Smooth muscle cell (in vitro differentiated cells): ENCODE results near the gene STK16. TPM values are rescaled to one million over a fixed set of nuclear protein-coding genes. Genes with fewer than 3 reads are reported as not detected.

Experiments used
- DNase-seq: peaks from one replicate; lab custom pipeline; 2025; ENCODE audit not compliant: unreplicated experiment; lab: John Stamatoyannopoulos, UW
- H2AFZ ChIP-seq: fragments of 200-600 bp; sonication (generic); 2 replicates; pipeline ENCODE4 v1.6.0; 2016; ENCODE audit warnings: antibody characterized with exemption, low read depth, mild to moderate bottlenecking
- H3F3A ChIP-seq: fragments of 200-600 bp; sonication (generic); 2 replicates; pipeline ENCODE4 v1.6.0; 2017; ENCODE audit warnings: antibody characterized with exemption, low read depth
- H3K27ac ChIP-seq: fragments of 200-600 bp; sonication (generic); 2 replicates; pipeline ENCODE4 v1.5.1; 2016; ENCODE audit warnings: low read depth, mild to moderate bottlenecking
- H3K27me3 ChIP-seq: fragments of 200-600 bp; sonication (generic); 2 replicates; pipeline ENCODE4 v1.6.1; 2016; ENCODE audit warnings: low read depth, mild to moderate bottlenecking
- H3K36me3 ChIP-seq: fragments of 200-600 bp; sonication (generic); 2 replicates; pipeline ENCODE4 v1.5.1; 2016; ENCODE audit warnings: low read depth
- H3K4me1 ChIP-seq: fragments of 200-600 bp; sonication (generic); 2 replicates; pipeline ENCODE4 v1.5.1; 2016; ENCODE audit warnings: low read depth
- H3K4me2 ChIP-seq: fragments of 200-600 bp; sonication (generic); 2 replicates; pipeline ENCODE4 v1.6.0; 2016; ENCODE audit warnings: mild to moderate bottlenecking
- H3K4me3 ChIP-seq: fragments of 200-600 bp; sonication (generic); 2 replicates; pipeline ENCODE4 v1.5.1; 2016; ENCODE audit warnings: mild to moderate bottlenecking
- H3K79me2 ChIP-seq: fragments of 200-600 bp; sonication (generic); 2 replicates; pipeline ENCODE4 v1.6.0; 2016; ENCODE audit warnings: low read depth, mild to moderate bottlenecking
- H3K9ac ChIP-seq: fragments of 200-600 bp; sonication (generic); 2 replicates; pipeline ENCODE4 v1.6.0; 2016; ENCODE audit warnings: low read depth
- H3K9me3 ChIP-seq: fragments of 200-600 bp; sonication (generic); replicated peaks from 2 replicates; pipeline ENCODE4 v1.5.1; 2016; ENCODE audit warnings: low read depth
- H4K20me1 ChIP-seq: fragments of 200-600 bp; sonication (generic); 2 replicates; pipeline ENCODE4 v1.6.0; 2016; ENCODE audit warnings: low read depth
- CTCF ChIP-seq: fragments of 200-600 bp; sonication (generic); IDR thresholded peaks from 2 replicates; pipeline ENCODE4 v1.5.1; 2017; ENCODE audit warnings: borderline replicate concordance, mild to moderate bottlenecking, antibody characterized with exemption; ENCODE audit not compliant: insufficient read depth, poor library complexity, severe bottlenecking
- WGBS: methylation state at CpG from one replicate; pipeline ENCODE4 v1.1.7; 2016; ENCODE audit warnings: low lambda C conversion rate; 5-methylcytosine and 5-hydroxymethylcytosine counted together
- polyA plus RNA-seq: library from polyadenylated mRNA; unstranded; fragments of >200 nt; fragmentation: Nextera tagmentation; extraction: Ambion mirVana; gene quantifications from 2 replicates; pipeline ENCODE4 v1.2.1, GENCODE V29; 2016
- total RNA-seq: library from RNA; depleted of rRNA; stranded (reverse); fragments of >200 nt; gene quantifications from 2 replicates; pipeline ENCODE4 v1.2.3, GENCODE V29; 2014

The STK16 gene
- total and polyA plus RNA-seq, 2 experiments from 2014 or later: 8.8 to 15.2 TPM

- Histone ChIP-seq H3K36me3 (no peaks in the 10 kb centered on the region), H3F3A (no peaks in the 10 kb centered on the region), H3K4me1 (no peaks in the 10 kb centered on the region), H3K79me2 (no peaks in the 10 kb centered on the region), H2AFZ (no peak overlapping the region), H3K9ac (no peak overlapping the region), H3K4me3 (no peak overlapping the region), H3K27me3 (no peaks in the 10 kb centered on the region), H3K9me3 (no peaks in the 10 kb centered on the region), H4K20me1 (no peaks in the 10 kb centered on the region), H3K4me2 (no peak overlapping the region), H3K27ac (no peak overlapping the region)
- TF ChIP-seq CTCF: no peak
- DNase-seq: no peak
- WGBS: 85% methylated on average over 5 of the region's 5 CpGs
Observed at GRCh38 chr2:219266232-219266631, 21.0 kb downstream of the STK16 start.

GRCh38 chr2:219266886-219267285, 21.6 kb downstream of the STK16 start:
- no peak for TF ChIP-seq CTCF
- no peak overlapping the region for H2AFZ ChIP-seq
- H3K9me3 ChIP-seq: no peaks in the 10 kb centered on the region
- no peaks in the 10 kb centered on the region for H3F3A ChIP-seq
- H3K27me3 ChIP-seq: no peaks in the 10 kb centered on the region
- H3K4me3 ChIP-seq: no peak overlapping the region
- H3K9ac ChIP-seq: no peak overlapping the region
- no peak overlapping the region for H3K4me2 ChIP-seq
- H3K36me3 ChIP-seq: no peaks in the 10 kb centered on the region
- 100% methylated on average over 1 of the region's 1 CpG for WGBS
- no peak overlapping the region for H3K27ac ChIP-seq
- DNase-seq: no peak
- H3K4me1 ChIP-seq: no peaks in the 10 kb centered on the region
- H4K20me1 ChIP-seq: no peaks in the 10 kb centered on the region
- H3K79me2 ChIP-seq: no peaks in the 10 kb centered on the region

- Histone ChIP-seq H3K36me3 (no peaks in the 10 kb centered on the region), H3K79me2 (no peaks in the 10 kb centered on the region), H2AFZ (no peak overlapping the region), H3K4me2 (no peak overlapping the region), H3K9ac (no peak overlapping the region), H3K9me3 (no peaks in the 10 kb centered on the region), H3K4me1 (no peaks in the 10 kb centered on the region), H3K27ac (no peak overlapping the region), H3K4me3 (no peak overlapping the region), H3F3A (no peaks in the 10 kb centered on the region), H3K27me3 (no peaks in the 10 kb centered on the region), H4K20me1 (no peaks in the 10 kb centered on the region)
- no peak for DNase-seq
- 96% methylated on average over 2 of the region's 2 CpGs for WGBS
- no peak for TF ChIP-seq CTCF
Observed at GRCh38 chr2:219268294-219268693, 23.0 kb downstream of the STK16 start.

GRCh38 chr2:219269362-219270054, 24.2 kb downstream of the STK16 start:
- no peaks in the 10 kb centered on the region for H3K79me2 ChIP-seq
- H3K4me3 ChIP-seq: no peak overlapping the region
- no peaks in the 10 kb centered on the region for H3K4me1 ChIP-seq
- no peaks in the 10 kb centered on the region for H3K9me3 ChIP-seq
- no peak for DNase-seq
- WGBS: 82% methylated on average over 8 of the region's 8 CpGs
- H2AFZ ChIP-seq: no peak overlapping the region
- H3F3A ChIP-seq: peaks cover 3% of the 10 kb centered on the region
- no peaks in the 10 kb centered on the region for H4K20me1 ChIP-seq
- no peaks in the 10 kb centered on the region for H3K36me3 ChIP-seq
- no peak overlapping the region for H3K9ac ChIP-seq
- no peak overlapping the region for H3K27ac ChIP-seq
- no peak overlapping the region for H3K4me2 ChIP-seq
- no peak for TF ChIP-seq CTCF
- H3K27me3 ChIP-seq: no peaks in the 10 kb centered on the region
